GM12878 (cell line): ENCODE data around the gene KLHL5.

Experiments
- CBFB ChIP-seq: IDR thresholded peaks from 2 replicates; pipeline ENCODE4 v1.6.1; 2016; ENCODE audit warnings: antibody characterized with exemption, low read depth
- CBX3 ChIP-seq: fragments of 200-600 bp; sonication (generic); IDR thresholded peaks from 2 replicates; pipeline ENCODE4 v1.6.1; 2016; ENCODE audit warnings: low read depth, borderline replicate concordance
- CHD2 ChIP-seq: IDR thresholded peaks from 2 replicates; pipeline ENCODE4 v1.6.1; 2011; ENCODE audit warnings: low read depth, low read length, improper control_type of control experiment, borderline replicate concordance
- CTCF ChIP-seq, 3 experiments: IDR thresholded peaks in 2 of 3; conservative IDR thresholded peaks in 1 of 3; 2 replicates each; pipeline ENCODE4 v1.5.1; 2011; ENCODE audit warnings: low read depth in 3 of 3, low read length in 3 of 3, mild to moderate bottlenecking in 3 of 3, control low read depth in 2 of 3, moderate library complexity in 2 of 3, inconsistent platforms in 1 of 3, mixed read lengths in 1 of 3; ENCODE audit not compliant: control insufficient read depth in 2 of 3, insufficient read depth in 1 of 3; ENCODE audit errors: extremely low read depth in 1 of 3
- CUX1 ChIP-seq: IDR thresholded peaks from 2 replicates; pipeline ENCODE4 v1.6.1; 2012; ENCODE audit warnings: improper control_type of control experiment, low read depth, low read length; ENCODE audit not compliant: insufficient replicate concordance
- ETV6 ChIP-seq, 2 experiments: fragments of 450-650 bp in 1 of 2; IDR thresholded peaks in 1 of 2; conservative IDR thresholded peaks in 1 of 2; 2 replicates each; pipeline ENCODE4 v1.6.1; 2014; ENCODE audit warnings: antibody characterized with exemption in 1 of 2, borderline replicate concordance in 1 of 2, low read depth in 1 of 2, mild to moderate bottlenecking in 1 of 2, moderate library complexity in 1 of 2
- KDM1A ChIP-seq: fragments of 200-600 bp; sonication (generic); IDR thresholded peaks from 2 replicates; pipeline ENCODE4 v1.6.1; 2016; ENCODE audit warnings: borderline replicate concordance
- POLR2A ChIP-seq: IDR thresholded peaks from 2 replicates; pipeline ENCODE4 v1.6.1; 2011; ENCODE audit warnings: low read depth, mild to moderate bottlenecking, low read length

GRCh38 chr4:39078829-39079228, 16.8 kb downstream of the KLHL5 start:
- TF ChIP-seq POLR2A (no peak), CBX3 (no peak), CHD2 (no peak), ETV6 (conservative IDR thresholded peaks at IDR 0.05 in 1 of 2, IDR thresholded peaks at IDR 0.05 in 1 of 2; ENCODE audit: borderline replicate concordance in 1 of 2, low read depth in 1 of 2) (no peak), CTCF (IDR thresholded peaks at IDR 0.05 in 2 of 3, conservative IDR thresholded peaks at IDR 0.05 in 1 of 3; ENCODE audit: control insufficient read depth in 2 of 3, extremely low read depth in 1 of 3, insufficient read depth in 1 of 3, low read depth in 3 of 3, low read length in 3 of 3) (no peak), CBFB (no peak), CUX1 (no peak), KDM1A (no peak)
